OCI-LY1 (cell line): ENCODE measurements around the gene ATXN7L3B.

ENCODE experiments used
- H2AFZ ChIP-seq: fragments of 200-600 bp; sonication (generic), shearing (Covaris generic); 2 replicates; pipeline ENCODE4 v1.6.0; 2014; ENCODE audit warnings: antibody characterized with exemption, mild to moderate bottlenecking, low read length
- H3F3A ChIP-seq: fragments of 200-600 bp; sonication (generic), shearing (Covaris generic); 2 replicates; pipeline ENCODE4 v1.6.0; 2014; ENCODE audit warnings: mild to moderate bottlenecking, antibody characterized with exemption, low read length, moderate library complexity; ENCODE audit not compliant: insufficient read depth
- H3K27ac ChIP-seq: fragments of 200-600 bp; sonication (generic); 2 replicates; pipeline ENCODE4 v1.5.1; 2014; ENCODE audit warnings: low read length, mixed run types, mild to moderate bottlenecking, low read depth; ENCODE audit not compliant: poor library complexity, severe bottlenecking
- H3K27me3 ChIP-seq: fragments of 200-600 bp; sonication (generic); 2 replicates; pipeline ENCODE4 v1.6.0; 2014; ENCODE audit warnings: antibody characterized with exemption, mild to moderate bottlenecking, low read length, moderate library complexity; ENCODE audit not compliant: insufficient read depth
- H3K36me3 ChIP-seq: fragments of 200-600 bp; sonication (generic); 2 replicates; pipeline ENCODE4 v1.6.1; 2014; ENCODE audit warnings: mild to moderate bottlenecking, antibody characterized with exemption, low read length, moderate library complexity, mixed read lengths; ENCODE audit not compliant: insufficient read depth
- H3K4me1 ChIP-seq: fragments of 200-600 bp; sonication (generic); 2 replicates; pipeline ENCODE4 v1.5.1; 2014; ENCODE audit warnings: mild to moderate bottlenecking, low read length, moderate library complexity; ENCODE audit not compliant: insufficient read depth, severe bottlenecking
- H3K4me2 ChIP-seq: fragments of 200-600 bp; sonication (generic), shearing (Covaris generic); 2 replicates; pipeline ENCODE4 v1.6.1; 2014; ENCODE audit warnings: low read length
- H3K4me3 ChIP-seq: fragments of 200-600 bp; sonication (generic); 2 replicates; pipeline ENCODE4 v1.5.1; 2014; ENCODE audit warnings: low read length, low read depth, mild to moderate bottlenecking, mixed read lengths; ENCODE audit not compliant: poor library complexity, severe bottlenecking
- H3K79me2 ChIP-seq: fragments of 200-600 bp; shearing (Covaris generic); 2 replicates; pipeline ENCODE4 v1.6.1; 2016; ENCODE audit warnings: mixed run types, low read length, mixed read lengths; ENCODE audit not compliant: insufficient read depth
- H3K9ac ChIP-seq: fragments of 200-600 bp; sonication (generic), shearing (Covaris generic); 2 replicates; pipeline ENCODE4 v1.6.1; 2014; ENCODE audit warnings: mild to moderate bottlenecking, low read length, mixed read lengths
- H3K9me2 ChIP-seq: fragments of 200-600 bp; sonication (generic), shearing (Covaris generic); 2 replicates; pipeline ENCODE4 v1.6.1; 2014; ENCODE audit warnings: low read depth, mild to moderate bottlenecking, low read length, mixed read lengths
- H3K9me3 ChIP-seq: fragments of 200-600 bp; shearing (Covaris generic); 2 replicates; pipeline ENCODE4 v1.6.1; 2014; ENCODE audit warnings: low read length, mixed read lengths
- H4K20me1 ChIP-seq: fragments of 200-600 bp; sonication (generic), shearing (Covaris generic); 2 replicates; pipeline ENCODE4 v1.6.0; 2016; ENCODE audit warnings: mild to moderate bottlenecking, low read length; ENCODE audit not compliant: insufficient read depth
- EZH2 ChIP-seq: fragments of 200-600 bp; sonication (generic), shearing (Covaris generic); IDR thresholded peaks from 2 replicates; pipeline ENCODE4 v1.8.0; 2017; ENCODE audit warnings: borderline replicate concordance, mixed run types, mild to moderate bottlenecking, antibody characterized with exemption, low read length, moderate library complexity, mixed read lengths
- TF ChIP-seq, protein P1 (sequence below): fragments of 200-600 bp; sonication (generic), shearing (Covaris generic); IDR thresholded peaks from 2 replicates; pipeline ENCODE4 v1.5.1; 2017; ENCODE audit warnings: mild to moderate bottlenecking, antibody characterized with exemption, low read length, moderate library complexity, mixed read lengths

ATXN7L3B gene

DNA sequence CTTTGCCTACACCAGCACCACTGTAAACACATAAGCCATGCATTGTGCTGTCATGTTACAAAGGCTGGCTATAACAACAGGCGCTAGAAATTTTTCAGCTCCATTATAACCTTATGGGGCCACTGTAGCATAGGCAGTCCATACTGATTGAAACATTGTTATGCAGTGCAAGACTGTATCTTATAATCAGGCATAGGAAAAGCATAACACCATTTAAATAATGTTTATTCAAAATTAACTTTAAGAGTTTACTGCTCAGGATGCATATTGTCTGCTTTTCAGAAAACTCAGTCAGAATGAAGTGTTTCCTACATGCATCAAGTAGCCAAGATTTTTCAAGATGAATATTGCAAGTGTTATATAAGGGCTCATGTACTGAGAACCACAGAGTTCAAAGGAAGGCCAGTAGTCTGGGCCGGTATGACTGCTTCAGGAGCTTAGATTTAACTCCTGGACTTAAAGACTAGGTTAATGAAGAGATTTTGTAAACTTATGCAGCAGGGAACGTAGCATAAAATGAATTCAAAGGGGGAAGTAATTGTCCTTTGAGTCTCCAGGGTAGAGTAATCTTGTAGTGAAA, 46.9 kb downstream of the ATXN7L3B start:
- Histone ChIP-seq H3K4me3 (no peak overlapping the region), H3K27ac (no peak overlapping the region), H4K20me1 (no peaks in the 10 kb centered on the region), H3K9me3 (no peaks in the 10 kb centered on the region), H2AFZ (no peak overlapping the region), H3K9me2 (no peaks in the 10 kb centered on the region), H3K9ac (no peak overlapping the region), H3F3A (no peaks in the 10 kb centered on the region), H3K4me2 (no peak overlapping the region), H3K36me3 (no peaks in the 10 kb centered on the region), H3K79me2 (no peaks in the 10 kb centered on the region), H3K4me1 (no peaks in the 10 kb centered on the region), H3K27me3 (no peaks in the 10 kb centered on the region)
- TF ChIP-seq EZH2 = no peak
- TF ChIP-seq, protein P1, sequence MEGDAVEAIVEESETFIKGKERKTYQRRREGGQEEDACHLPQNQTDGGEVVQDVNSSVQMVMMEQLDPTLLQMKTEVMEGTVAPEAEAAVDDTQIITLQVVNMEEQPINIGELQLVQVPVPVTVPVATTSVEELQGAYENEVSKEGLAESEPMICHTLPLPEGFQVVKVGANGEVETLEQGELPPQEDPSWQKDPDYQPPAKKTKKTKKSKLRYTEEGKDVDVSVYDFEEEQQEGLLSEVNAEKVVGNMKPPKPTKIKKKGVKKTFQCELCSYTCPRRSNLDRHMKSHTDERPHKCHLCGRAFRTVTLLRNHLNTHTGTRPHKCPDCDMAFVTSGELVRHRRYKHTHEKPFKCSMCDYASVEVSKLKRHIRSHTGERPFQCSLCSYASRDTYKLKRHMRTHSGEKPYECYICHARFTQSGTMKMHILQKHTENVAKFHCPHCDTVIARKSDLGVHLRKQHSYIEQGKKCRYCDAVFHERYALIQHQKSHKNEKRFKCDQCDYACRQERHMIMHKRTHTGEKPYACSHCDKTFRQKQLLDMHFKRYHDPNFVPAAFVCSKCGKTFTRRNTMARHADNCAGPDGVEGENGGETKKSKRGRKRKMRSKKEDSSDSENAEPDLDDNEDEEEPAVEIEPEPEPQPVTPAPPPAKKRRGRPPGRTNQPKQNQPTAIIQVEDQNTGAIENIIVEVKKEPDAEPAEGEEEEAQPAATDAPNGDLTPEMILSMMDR = no peak

DNA sequence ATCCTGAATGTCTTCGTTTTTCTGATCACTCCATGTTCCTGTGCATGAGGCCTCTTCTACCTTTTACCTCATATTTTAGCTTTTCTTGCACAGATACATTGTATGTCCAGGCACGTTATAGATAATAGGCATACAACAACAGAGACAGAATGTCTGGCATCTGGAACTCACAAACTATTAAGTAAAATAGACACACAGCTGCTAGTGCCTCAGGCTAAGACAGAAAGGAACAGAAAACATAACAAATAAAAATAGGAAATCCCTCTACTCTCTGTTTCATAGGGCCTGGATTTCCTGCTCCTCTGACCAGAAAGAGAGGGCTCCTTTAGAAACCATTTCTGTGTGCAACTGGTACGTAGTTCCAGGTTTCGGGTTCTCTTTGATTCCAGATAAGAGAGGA, 48.6 kb downstream of the ATXN7L3B start:
- H3K9me3 ChIP-seq = no peaks in the 10 kb centered on the region
- no peaks in the 10 kb centered on the region for H3K9me2 ChIP-seq
- no peaks in the 10 kb centered on the region for H3K27me3 ChIP-seq
- no peak overlapping the region for H3K9ac ChIP-seq
- no peak overlapping the region for H2AFZ ChIP-seq
- no peak for TF ChIP-seq EZH2
- TF ChIP-seq, protein P1 = no peak
- H4K20me1 ChIP-seq = no peaks in the 10 kb centered on the region
- H3K4me1 ChIP-seq = no peaks in the 10 kb centered on the region
- no peaks in the 10 kb centered on the region for H3F3A ChIP-seq
- no peak overlapping the region for H3K4me3 ChIP-seq
- H3K4me2 ChIP-seq = no peak overlapping the region
- H3K27ac ChIP-seq = no peak overlapping the region
- H3K79me2 ChIP-seq = no peaks in the 10 kb centered on the region
- H3K36me3 ChIP-seq = no peaks in the 10 kb centered on the region
